Choroid plexus epithelial cell (primary cell): Measurements from ENCODE around the gene C6orf132.

Source experiments
- DNase-seq: peaks from one replicate; pipeline ENCODE4 v3.0.0-alpha.2; 2010; ENCODE audit warnings: low read depth
- H3K4me3 ChIP-seq: 2 replicates; pipeline ENCODE4 v1.5.1; 2011; ENCODE audit warnings: low read depth, mild to moderate bottlenecking, control low read depth, low read length, moderate library complexity
- CTCF ChIP-seq: conservative IDR thresholded peaks from 2 replicates; pipeline ENCODE4 v1.5.1; 2011; ENCODE audit warnings: low read depth, mild to moderate bottlenecking, control low read depth, inconsistent platforms, low read length, moderate library complexity

The C6orf132 gene

GRCh38 chr6:42113936-42114636 lies 28.3 kb downstream of the C6orf132 start:
- H3K4me3 ChIP-seq, result no peak overlapping the region
- peak; percentile 50 for DNase-seq
- TF ChIP-seq CTCF, result no peak

- no peak for TF ChIP-seq CTCF
- H3K4me3 ChIP-seq, result no peak overlapping the region
- DNase-seq, result no peak
Measured at GRCh38 chr6:42112351-42112750, 30.1 kb downstream of the C6orf132 start.

- TF ChIP-seq CTCF, result no peak
- no peak for DNase-seq
- no peak overlapping the region for H3K4me3 ChIP-seq
Measured at GRCh38 chr6:42110683-42111082, 31.7 kb downstream of the C6orf132 start.

- DNase-seq, result no peak
- H3K4me3 ChIP-seq, result no peak overlapping the region
- TF ChIP-seq CTCF, result no peak
Measured at GRCh38 chr6:42108071-42108470, 34.3 kb downstream of the C6orf132 start.

GRCh38 chr6:42106112-42107023 lies 36.1 kb downstream of the C6orf132 start:
- no peak for DNase-seq
- no peak for TF ChIP-seq CTCF
- no peak overlapping the region for H3K4me3 ChIP-seq

- no peak for DNase-seq
- TF ChIP-seq CTCF, result no peak
- H3K4me3 ChIP-seq, result no peak overlapping the region
Measured at GRCh38 chr6:42105709-42106108, 36.7 kb downstream of the C6orf132 start.
